Measurements from ENCODE around the gene WDR20.

DNA sequence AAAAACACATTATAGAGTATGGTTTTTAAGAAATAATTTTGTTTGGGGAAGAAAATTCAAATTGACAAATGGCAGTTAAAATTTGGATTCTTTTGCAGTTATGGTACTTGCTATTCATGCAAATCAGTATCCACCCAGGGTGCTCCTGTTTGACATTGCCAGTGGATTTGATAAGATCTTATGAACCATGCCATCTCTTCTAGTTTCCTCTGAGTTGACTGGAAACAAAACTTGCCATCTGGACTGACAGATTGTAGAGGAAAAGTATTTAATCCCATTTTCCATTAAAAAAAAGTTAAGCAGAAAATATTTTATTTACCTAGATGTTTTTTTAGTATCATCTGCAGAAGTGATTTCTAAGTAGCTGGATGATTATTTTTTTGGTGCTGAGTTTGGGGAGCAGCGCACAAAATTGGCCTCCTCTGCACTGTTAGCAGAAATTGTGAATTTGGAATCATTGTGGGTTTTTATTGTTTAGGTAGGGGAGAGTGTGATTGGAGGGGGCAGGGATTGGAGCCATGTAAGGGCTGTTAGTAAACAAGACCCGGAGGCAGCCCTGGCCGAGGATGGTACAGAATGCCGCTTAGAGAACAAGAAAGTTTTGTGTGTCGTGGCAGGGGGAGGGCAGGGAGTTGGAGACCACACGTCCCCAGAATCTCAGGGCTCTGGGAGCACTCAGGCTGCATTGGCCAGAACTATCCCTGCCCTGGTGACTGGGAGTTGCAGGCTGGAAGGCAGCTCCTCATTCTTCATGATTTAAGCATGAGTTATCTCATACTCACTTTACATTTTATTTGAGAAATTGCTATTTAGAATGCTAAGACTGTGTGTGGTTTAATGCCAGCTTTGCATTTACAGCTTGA lies 56.6 kb downstream of the WDR20 start:
- no peak for TF ChIP-seq BHLHE40 (IDR thresholded peaks at IDR 0.05; ENCODE audit: borderline replicate concordance)
- TF ChIP-seq FOXM1 (IDR thresholded peaks at IDR 0.05; ENCODE audit: borderline replicate concordance): no peak
- no peak for TF ChIP-seq ZNF384 (IDR thresholded peaks at IDR 0.05)
- no peak for TF ChIP-seq ELF4 (IDR thresholded peaks at IDR 0.05)
- TF ChIP-seq NFRKB (IDR thresholded peaks at IDR 0.05): no peak
- TF ChIP-seq SP1 (IDR thresholded peaks at IDR 0.05): no peak
- no peak for TF ChIP-seq TARDBP (IDR thresholded peaks at IDR 0.05)
- TF ChIP-seq ARNT (IDR thresholded peaks at IDR 0.05): no peak
- no peak for TF ChIP-seq CTBP1 (IDR thresholded peaks at IDR 0.05; ENCODE audit: borderline replicate concordance)
- TF ChIP-seq SUZ12 (IDR thresholded peaks at IDR 0.05): no peak
- TF ChIP-seq FOXA1 (IDR thresholded peaks at IDR 0.05): no peak
- no peak for TF ChIP-seq FOXK2 (IDR thresholded peaks at IDR 0.05)
- no peak for TF ChIP-seq L3MBTL2 (conservative IDR thresholded peaks at IDR 0.05)

Measured in HEK293T (cell line).